HG03342 (cell line): ENCODE data around the gene ATP2B1.
"Not testable (repeated sequence)": the region's sequence is repeated elsewhere in the genome, so short reads cannot be mapped to it uniquely, and the experiment has no call there.

Experiments used
- ATAC-seq: cut with Tn5 transposase; IDR thresholded peaks from one replicate; pipeline ENCODE4 v1.9.1; 2021; ENCODE audit warnings: mild to moderate bottlenecking, moderate library complexity; ENCODE audit not compliant: unreplicated experiment

The ATP2B1 gene

GRCh38 chr12:89708565-89709156 lies at the start of gene ATP2B1:
TSS of gene ATP2B1 (minus strand) at chr12:89708838. CDS start at chr12:89655886, 52,952 bp downstream.
- peak; percentile 48 for ATAC-seq

- ATAC-seq: not testable (repeated sequence)
Observed at GRCh38 chr12:89757987-89758386, 49.3 kb upstream of the ATP2B1 start.

DNA sequence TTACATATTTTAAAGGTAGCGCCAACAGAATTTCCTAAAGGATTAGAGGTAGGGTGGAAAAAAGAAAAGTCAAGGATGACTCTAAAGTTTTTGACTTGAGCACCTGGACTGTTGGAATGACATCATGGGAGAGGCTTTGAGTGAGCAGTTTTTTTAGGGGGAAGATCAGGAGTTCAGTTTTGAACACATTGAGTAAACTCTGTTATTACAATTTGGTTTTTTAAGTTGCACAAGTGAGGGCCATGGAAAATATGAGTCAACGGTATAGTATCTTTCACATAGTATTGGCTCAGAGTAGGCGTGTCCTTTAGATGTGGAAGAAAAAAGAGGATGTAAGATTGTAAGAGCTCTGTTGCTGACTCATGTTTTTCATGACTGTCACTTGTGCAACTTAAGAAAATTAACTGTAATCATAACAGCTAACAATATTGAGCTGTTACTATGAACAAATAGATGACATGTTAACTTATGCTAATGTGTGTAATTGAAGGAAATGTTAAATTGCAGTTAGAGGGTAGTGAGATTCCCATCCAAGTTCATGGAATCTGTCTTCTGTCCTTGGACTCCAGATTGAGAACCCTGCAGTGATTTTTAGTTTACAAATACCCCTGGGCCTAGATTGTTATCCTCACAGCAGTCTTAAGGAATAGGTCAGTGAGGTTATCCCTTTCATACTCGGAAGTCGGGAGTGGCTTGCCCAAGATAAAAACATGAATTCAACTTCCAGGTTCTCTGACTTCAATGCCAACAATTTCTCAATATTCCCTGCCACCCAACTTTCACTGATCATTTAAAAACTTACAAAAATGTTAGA lies 48.2 kb upstream of the ATP2B1 start:
- peak; percentile 91 for ATAC-seq

DNA sequence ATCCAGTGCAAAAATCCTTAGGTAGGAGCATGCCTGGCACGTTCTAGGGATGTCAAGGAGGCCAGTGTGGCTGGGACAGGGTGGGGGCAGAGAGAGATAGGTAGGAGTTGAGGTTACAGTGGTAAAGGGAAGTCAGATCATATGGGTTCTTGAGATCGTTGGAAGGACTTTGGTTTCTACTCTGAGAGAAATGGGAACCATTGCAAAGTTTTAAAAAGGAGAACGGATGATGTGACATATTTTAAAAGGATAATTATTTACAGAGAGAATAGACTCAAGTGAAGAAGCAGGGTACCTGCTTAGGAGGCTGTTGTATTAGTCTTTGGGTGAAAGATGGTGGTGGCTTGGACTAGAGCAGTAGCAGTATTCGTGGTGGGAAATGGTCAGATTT lies 47.6 kb upstream of the ATP2B1 start:
- peak; percentile 11 for ATAC-seq

DNA sequence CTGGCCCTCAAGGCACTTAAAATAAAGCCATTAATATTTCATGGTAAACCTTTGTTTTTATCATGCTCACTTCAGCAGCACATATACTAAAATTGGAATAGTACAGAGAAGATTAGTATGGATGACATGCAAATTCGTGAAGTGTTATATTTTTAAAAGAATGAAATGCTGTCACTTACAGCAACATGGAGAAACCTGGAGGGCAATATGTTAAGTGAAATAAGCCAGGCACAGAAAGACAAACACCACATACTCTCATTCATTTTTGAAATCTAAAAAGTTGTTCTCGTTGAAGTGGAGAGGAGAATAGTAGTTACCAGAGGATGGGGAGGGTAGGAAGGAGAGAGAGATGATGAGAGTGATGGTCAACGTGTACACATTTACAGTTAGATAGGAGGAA lies 45.4 kb upstream of the ATP2B1 start:
- no peak for ATAC-seq

DNA sequence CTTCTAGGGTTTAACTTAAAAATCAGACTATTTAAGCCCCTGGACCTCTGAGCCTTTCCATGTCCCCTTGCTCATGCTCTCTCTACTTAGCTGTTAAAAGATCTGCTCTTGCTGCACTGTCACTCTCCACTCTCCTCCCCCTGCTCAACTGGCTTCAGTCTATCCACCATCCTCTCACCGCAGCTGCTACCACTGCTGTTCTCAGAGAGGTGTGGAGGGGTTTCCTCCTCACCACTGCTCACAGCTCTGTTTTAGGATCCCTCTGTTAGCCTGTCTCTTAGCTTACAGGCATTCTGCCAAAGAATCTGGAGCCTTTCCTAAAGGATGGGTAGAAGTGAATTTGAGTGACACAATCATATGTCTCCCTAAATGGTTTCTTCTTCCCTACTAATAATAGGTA lies 43.7 kb upstream of the ATP2B1 start:
- ATAC-seq: no peak

DNA sequence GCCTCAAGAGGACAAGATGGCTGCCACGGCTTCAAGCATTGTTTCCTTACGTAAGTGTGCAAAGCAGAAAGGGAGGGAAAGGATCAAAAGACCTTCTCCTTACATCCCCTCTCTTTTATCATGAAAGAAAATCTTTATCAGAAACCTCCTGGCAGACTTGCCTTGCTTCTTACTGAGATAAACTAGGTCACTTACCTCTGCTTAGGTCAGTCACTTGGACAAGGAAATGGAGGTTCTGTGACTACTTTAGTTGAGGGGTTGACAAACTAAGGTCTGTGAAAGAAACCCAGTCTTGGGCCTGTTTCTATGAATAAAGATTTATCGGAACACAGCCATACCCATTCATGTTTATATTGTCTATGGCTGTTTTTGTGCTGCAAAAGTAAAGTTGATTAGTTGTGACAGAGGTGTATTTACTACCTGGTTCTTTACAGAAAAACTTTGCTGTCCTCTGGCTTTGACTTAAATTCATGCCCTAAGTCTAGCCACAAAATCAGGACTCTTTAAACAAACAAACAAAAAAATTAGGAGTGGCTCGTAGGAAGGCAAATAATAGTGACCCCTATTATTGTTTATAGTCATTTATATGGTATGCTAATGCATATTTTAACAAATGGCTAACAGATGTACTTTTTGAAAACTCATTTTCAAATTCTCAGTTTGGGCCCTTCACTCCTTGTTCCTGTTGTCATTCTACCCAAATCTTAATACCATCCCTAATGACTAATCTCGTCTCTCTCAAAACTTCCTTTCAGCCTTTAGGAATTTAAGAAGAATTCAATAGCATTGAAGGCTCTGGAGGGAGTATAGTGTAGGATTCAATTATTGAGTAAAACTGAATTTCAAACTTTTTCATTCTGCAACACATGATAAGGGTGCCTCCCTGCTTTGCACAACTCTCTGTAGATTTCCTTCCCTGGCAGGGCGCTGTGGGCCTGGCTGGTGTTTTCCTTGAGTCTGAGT lies 42.0 kb upstream of the ATP2B1 start:
- ATAC-seq: no peak

- no peak for ATAC-seq
Observed at GRCh38 chr12:89748791-89749190, 40.2 kb upstream of the ATP2B1 start.

DNA sequence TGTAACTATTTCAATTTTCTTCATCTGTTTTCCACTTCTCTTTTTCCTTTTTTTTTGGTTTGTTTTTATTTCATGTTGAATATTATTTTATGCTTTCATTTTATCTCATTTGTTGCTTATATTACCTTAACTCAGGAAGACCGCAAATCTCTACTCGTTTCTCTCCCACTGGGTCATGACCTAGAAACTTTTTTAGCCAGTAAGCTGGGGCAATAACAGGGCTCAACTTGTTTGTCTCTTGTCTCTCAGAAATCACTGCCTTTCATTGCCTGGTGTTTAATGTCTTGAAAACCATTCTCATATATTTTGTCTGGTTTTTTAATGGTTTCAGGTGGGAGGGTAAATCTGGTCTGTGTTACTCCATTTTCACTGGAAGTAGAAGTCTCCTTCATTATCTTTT lies 36.6 kb upstream of the ATP2B1 start:
- ATAC-seq: no peak

GRCh38 chr12:89742337-89743022 lies 33.8 kb upstream of the ATP2B1 start:
- ATAC-seq: no peak

DNA sequence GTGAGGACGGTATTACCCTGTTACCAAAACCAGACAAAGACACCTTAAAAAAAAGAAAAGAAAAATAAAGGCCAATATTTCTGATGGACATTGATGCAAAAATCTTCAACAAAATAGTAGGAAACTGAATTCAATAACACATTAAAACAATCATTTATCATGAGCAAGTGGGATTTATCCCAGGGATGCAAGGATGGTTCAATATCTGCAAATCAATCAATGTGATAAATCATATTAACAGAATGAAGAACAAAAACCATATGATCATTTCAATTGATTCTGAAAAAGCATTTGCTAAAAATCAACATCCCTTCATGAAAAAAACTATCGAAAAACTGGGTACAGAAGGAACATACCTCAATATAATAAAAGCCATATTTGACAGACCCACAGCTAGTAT lies 32.3 kb upstream of the ATP2B1 start:
- no peak for ATAC-seq

DNA sequence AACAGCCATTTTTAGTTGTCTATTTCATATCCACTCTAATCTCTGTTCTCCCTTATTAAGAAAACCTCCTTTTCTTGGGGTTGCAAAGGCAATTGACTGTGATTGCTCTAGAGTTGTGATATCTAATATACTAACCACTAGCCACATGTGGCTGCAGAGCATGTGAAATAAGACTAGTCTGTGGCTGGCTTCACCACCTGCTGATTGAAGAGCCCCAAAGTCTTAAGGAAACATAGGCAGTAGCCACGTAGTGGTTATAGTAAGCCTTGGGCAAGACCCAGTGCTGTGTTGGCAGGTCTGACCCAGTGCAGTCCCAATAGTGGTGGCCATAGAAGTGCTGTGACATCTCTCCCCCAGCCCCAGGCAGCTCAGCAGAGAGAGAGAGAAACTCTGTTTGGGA lies 28.4 kb upstream of the ATP2B1 start:
- ATAC-seq: no peak

GRCh38 chr12:89733579-89734201 lies 25.1 kb upstream of the ATP2B1 start:
- ATAC-seq: no peak

GRCh38 chr12:89732522-89732921 lies 23.9 kb upstream of the ATP2B1 start:
- ATAC-seq: no peak

DNA sequence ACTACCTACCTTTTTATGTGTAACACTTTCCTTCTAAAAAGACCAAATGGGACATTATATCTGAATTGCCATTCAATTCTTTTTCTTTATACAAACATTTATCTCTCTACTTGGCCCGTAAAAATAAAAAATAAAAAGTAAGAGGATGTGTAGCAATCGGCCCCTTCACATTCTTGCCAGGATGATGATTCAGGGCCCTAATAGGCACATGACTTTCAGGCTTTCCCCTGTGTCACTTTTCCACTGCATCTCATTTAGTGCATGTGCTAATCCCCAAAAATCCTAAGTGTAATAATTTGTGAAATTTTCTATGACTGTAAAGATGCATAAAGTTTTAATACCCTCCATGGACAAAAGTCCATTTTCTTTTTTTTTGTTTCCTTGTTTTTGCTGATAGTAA lies 23.0 kb upstream of the ATP2B1 start:
- no peak for ATAC-seq

DNA sequence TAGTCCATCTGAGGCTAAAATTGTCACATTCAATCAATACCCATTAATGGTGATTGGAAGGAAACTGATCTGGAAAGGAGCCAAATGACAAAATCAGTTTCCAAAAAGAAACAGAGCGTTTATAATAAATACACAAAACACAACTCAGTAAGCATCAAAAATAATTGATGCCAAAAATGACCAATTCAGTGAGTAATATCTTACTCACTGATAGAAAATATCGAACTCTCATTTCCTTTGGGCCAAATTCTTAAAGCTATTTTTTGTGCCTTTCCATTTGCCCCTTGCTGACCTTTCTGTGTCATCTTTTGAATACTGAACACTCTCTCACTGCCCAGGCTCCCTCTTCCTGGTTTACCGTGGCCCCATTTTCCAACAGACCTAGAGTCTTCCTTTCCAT lies 22.5 kb upstream of the ATP2B1 start:
- no peak for ATAC-seq

- ATAC-seq: no peak
Observed at GRCh38 chr12:89729946-89730459, 21.4 kb upstream of the ATP2B1 start.

- ATAC-seq: no peak
Observed at GRCh38 chr12:89723276-89723675, 14.6 kb upstream of the ATP2B1 start.

- ATAC-seq: peak; percentile 96
Observed at GRCh38 chr12:89721291-89721987, 12.8 kb upstream of the ATP2B1 start.
